Tibial artery (tissue), 4 donors: Measurements from ENCODE around the gene SLC38A3.

Experiments
- DNase-seq, 2 donors: peaks; one replicate each; pipeline ENCODE4 v3.0.0-alpha.2; 2019
- H3K27ac ChIP-seq, 2 donors: fragments of 200-600 bp; sonication (generic) in 1 of 2; 1 replicate in 1 of 2; 2 replicates in 1 of 2; pipeline ENCODE4 v1.5.1; 2018 to 2019; ENCODE audit warnings: mild to moderate bottlenecking in 1 of 2
- H3K27me3 ChIP-seq, 2 donors: fragments of 200-600 bp; sonication (generic) in 1 of 2; one replicate each; pipeline versions ENCODE4 v1.5.1 to v1.6.0; 2016 to 2019
- H3K36me3 ChIP-seq, 3 donors: fragments of 200-600 bp; sonication (generic) in 2 of 3; one replicate each; pipeline ENCODE4 v1.5.1; 2016 to 2019; ENCODE audit warnings: mild to moderate bottlenecking in 2 of 3
- H3K4me1 ChIP-seq, 4 donors: fragments of 200-600 bp; sonication (generic) in 2 of 4; 1 replicate in 3 of 4; 2 replicates in 1 of 4; pipeline ENCODE4 v1.5.1; 2016 to 2019
- H3K4me3 ChIP-seq, 2 donors: fragments of 200-600 bp; sonication (generic) in 1 of 2; 1 replicate in 1 of 2; 2 replicates in 1 of 2; pipeline ENCODE4 v1.5.1; 2018 to 2019; ENCODE audit warnings: mild to moderate bottlenecking in 2 of 2
- H3K9me3 ChIP-seq, 3 donors: fragments of 200-600 bp; sonication (generic) in 1 of 3; one replicate each; pipeline ENCODE4 v1.5.1; 2016 to 2019
- CTCF ChIP-seq, 2 experiments: fragments of 200-600 bp in 1 of 2; fragments of 450-650 bp in 1 of 2; IDR thresholded peaks; one replicate each; pipeline ENCODE4 v1.5.1; 2017 to 2019; ENCODE audit warnings: antibody characterized with exemption in 2 of 2, mild to moderate bottlenecking in 1 of 2, moderate library complexity in 1 of 2
- intact Hi-C: fragments of 100-400 bp; cut with DNase I; formaldehyde crosslinking; loops from one replicate; pipeline ENCODE4 v1.15.0; 2023; ENCODE audit warnings: low total_unique reads

Gene SLC38A3

GRCh38 chr3:50158530-50159146 lies 46.4 kb upstream of the SLC38A3 start:
- Histone ChIP-seq H3K4me3 (no peak overlapping the region), H3K4me1 (peaks cover 0 to 91% (median 87%) of the 10 kb centered on the region in 4 donors), H3K27ac (peak overlapping the region; percentile 39 to 87), H3K27me3 (no peaks in the 10 kb centered on the region), H3K36me3 (peaks cover 0 to 10% (median 0%) of the 10 kb centered on the region in 3 donors), H3K9me3 (no peaks in the 10 kb centered on the region)
- no peak for DNase-seq
- no peak for TF ChIP-seq CTCF (IDR thresholded peaks at IDR 0.05)
- intact Hi-C loops: no loop called here

GRCh38 chr3:50160561-50160983 lies 44.5 kb upstream of the SLC38A3 start:
- Histone ChIP-seq H3K27ac (peak overlapping the region; percentile 70 to 87), H3K4me1 (peaks cover 0 to 100% (median 96%) of the 10 kb centered on the region in 4 donors), H3K4me3 (no peak overlapping the region), H3K9me3 (no peaks in the 10 kb centered on the region), H3K36me3 (peaks cover 0 to 10% (median 0%) of the 10 kb centered on the region in 3 donors), H3K27me3 (no peaks in the 10 kb centered on the region)
- DNase-seq: no peak
- TF ChIP-seq CTCF (IDR thresholded peaks at IDR 0.05): no peak
- intact Hi-C loops: no loop called here

DNA sequence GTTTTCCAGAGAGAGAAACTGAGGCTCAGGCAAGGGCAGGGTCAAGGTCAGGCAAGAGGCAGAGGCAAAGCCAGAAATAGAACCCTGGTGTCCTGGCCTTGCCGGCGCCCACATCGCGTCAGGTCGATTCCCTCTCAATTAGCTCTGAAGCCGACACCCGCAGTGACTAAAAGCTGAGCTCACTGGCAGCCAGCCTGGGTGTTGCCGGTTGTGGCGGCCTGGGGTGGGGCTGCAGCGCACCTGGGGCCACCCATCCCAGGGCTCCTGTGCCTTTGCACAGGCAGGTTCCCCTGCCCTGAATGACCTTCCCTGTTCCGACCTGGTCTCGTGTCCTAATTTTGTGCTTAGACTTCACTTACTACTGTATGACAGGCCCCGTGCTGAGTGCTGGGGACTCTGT lies 43.8 kb upstream of the SLC38A3 start:
- peaks cover 0 to 10% (median 0%) of the 10 kb centered on the region in 3 donors for H3K36me3 ChIP-seq
- H3K9me3 ChIP-seq: no peaks in the 10 kb centered on the region
- H3K27ac ChIP-seq: peak overlapping the region; percentile 70 to 87
- no peak for DNase-seq
- H3K4me3 ChIP-seq: no peak overlapping the region
- H3K27me3 ChIP-seq: no peaks in the 10 kb centered on the region
- intact Hi-C loops: no loop called here
- TF ChIP-seq CTCF (IDR thresholded peaks at IDR 0.05): no peak
- peaks cover 0 to 100% (median 97%) of the 10 kb centered on the region in 4 donors for H3K4me1 ChIP-seq

DNA sequence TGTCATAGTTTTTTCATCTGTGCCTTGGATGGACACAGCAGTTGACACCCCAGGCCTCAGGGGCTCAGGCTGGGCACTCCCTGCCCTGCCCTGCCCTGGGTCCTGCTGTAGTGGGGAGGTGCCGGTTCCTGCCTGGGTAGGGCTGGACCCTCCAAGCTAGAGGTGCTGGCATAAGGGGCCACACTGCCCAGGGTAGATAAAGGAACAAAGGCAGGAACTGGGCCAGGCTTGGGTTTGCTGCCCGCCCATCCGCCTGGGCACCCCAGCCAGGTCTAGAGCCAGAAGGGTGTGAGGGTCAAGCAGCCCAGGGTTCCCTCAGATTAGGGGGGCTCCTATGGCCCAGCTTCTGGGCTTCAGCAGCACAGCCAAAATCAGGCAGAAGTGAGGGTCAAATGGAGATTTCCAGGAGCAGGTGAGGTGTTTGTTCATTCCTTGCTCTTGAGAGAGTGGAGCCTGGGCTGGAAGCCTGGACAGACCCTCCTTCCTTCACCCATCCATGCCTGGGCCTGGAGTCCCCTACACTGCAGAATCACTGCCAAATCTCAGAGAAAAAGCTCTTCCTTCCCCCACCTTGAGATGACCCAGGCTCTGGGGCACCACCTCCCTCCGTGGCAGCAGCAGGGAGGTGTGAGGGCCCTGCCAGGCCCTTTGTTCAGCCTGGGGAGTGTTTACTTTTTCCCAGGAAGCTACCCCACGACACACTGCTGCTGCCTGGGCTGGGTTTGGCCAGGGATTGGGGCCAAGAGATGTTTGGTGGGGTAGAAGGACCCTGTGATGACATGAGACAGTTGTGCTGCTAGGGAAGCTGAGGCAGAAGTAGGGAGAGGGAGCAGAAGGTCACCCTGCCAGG lies 42.8 kb upstream of the SLC38A3 start:
- no peaks in the 10 kb centered on the region for H3K9me3 ChIP-seq
- H3K4me3 ChIP-seq: no peak overlapping the region
- H3K27ac ChIP-seq: peak overlapping the region; percentile 70 to 87
- no peak for DNase-seq
- H3K4me1 ChIP-seq: peaks cover 0 to 100% (median 100%) of the 10 kb centered on the region in 4 donors
- H3K36me3 ChIP-seq: peaks cover 0 to 10% (median 0%) of the 10 kb centered on the region in 3 donors
- intact Hi-C loops: no loop called here
- TF ChIP-seq CTCF (IDR thresholded peaks at IDR 0.05): no peak
- H3K27me3 ChIP-seq: no peaks in the 10 kb centered on the region

DNA sequence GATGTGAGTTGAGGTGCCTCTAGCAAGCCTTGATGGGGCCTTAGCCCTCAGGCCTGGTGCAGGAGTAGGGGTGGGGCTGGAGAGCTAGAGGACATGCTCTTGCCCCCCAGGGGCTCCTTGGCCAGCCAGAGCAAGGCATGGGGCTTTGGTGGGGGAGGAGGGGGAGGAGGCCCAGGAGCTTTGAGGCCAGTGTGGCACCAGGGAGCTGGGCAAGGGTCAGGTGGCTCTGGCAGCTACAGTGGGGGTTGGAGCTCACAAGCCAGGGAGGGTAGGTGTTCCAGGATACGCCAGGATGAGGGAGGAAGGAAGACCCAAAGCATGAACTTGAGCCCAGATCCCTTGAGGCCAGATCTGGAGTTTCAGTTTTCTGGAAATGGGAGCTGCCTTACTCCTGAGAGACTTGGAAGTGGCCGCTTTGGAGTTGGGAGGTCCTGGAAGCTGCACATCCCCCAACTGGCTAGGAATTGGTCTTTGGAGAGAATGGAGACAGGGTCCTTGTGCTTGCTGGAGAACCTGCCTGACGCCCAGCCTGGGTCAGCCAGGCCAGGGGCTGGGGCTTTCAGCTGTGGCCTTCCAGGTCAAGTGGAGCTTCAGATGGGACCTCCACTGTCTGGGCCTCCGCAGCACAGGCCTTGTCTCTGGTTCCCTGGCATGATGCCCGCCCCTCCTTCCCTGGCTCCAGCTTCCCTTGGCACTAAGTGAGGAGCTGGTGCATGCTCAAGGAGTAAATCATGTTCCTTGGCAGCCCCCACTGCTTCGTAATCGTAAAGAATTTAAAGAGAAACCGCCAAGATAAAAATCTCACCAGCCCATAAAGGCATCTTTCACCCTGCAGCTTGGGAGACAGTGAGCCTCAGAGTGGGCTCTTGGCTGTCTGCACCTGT lies 41.3 kb upstream of the SLC38A3 start:
- intact Hi-C loops: no loop called here
- no peaks in the 10 kb centered on the region for H3K27me3 ChIP-seq
- no peak for TF ChIP-seq CTCF (IDR thresholded peaks at IDR 0.05)
- H3K4me3 ChIP-seq: no peak overlapping the region
- DNase-seq: peak; percentile 89 to 98
- H3K27ac ChIP-seq: peak overlapping the region; percentile 70 to 87
- H3K4me1 ChIP-seq: peaks cover 0 to 100% (median 100%) of the 10 kb centered on the region in 4 donors
- peaks cover 0 to 10% (median 0%) of the 10 kb centered on the region in 3 donors for H3K36me3 ChIP-seq
- H3K9me3 ChIP-seq: no peaks in the 10 kb centered on the region
